ENCODE measurements around the gene SLC9A4. TPM values are rescaled to one million over a fixed set of nuclear protein-coding genes. Genes with fewer than 3 reads are reported as not detected.
A peak's percentile ranks its signal among the peaks of the same experiment; 100 is the strongest.

Gene SLC9A4
- polyA plus RNA-seq, 4 donors: 0.07 TPM; not detected in 3

- DNase-seq (no peak), FAIRE-seq (no peak)
- Histone ChIP-seq H3K9me3 (ENCODE audit: control insufficient read depth in 2 of 2, insufficient read depth in 1 of 2, low read depth in 1 of 2, low read length in 1 of 2) (no peaks in the 10 kb centered on the region), H3K4me3 (ENCODE audit: low read depth in 1 of 3, low read length in 3 of 3) (no peak overlapping the region), H3K4me1 (ENCODE audit: control insufficient read depth in 3 of 3, insufficient read depth in 2 of 3, low read depth in 1 of 3, low read length in 2 of 3) (peaks cover 0 to 11% (median 0%) of the 10 kb centered on the region in 3 donors), H3K27me3 (ENCODE audit: control insufficient read depth in 3 of 3, insufficient read depth in 3 of 3, low read length in 3 of 3) (no peaks in the 10 kb centered on the region), H3K27ac (ENCODE audit: low read depth in 1 of 3, low read length in 2 of 3) (no peak overlapping the region), H3K36me3 (ENCODE audit: control insufficient read depth in 3 of 3, insufficient read depth in 2 of 3, low read depth in 1 of 3, low read length in 3 of 3) (no peaks in the 10 kb centered on the region)
- WGBS, 3 donors: 88 to 93% (median 88%) methylated on average over 6 of the region's 6 CpGs
Measured at GRCh38 chr2:102483086-102483485, 10.1 kb downstream of the SLC9A4 start.

GRCh38 chr2:102484310-102485061 lies 11.5 kb downstream of the SLC9A4 start:
- FAIRE-seq (no peak), DNase-seq (no peak)
- Histone ChIP-seq H3K27me3 (ENCODE audit: control insufficient read depth in 3 of 3, insufficient read depth in 3 of 3, low read length in 3 of 3) (no peaks in the 10 kb centered on the region), H3K36me3 (ENCODE audit: control insufficient read depth in 3 of 3, insufficient read depth in 2 of 3, low read depth in 1 of 3, low read length in 3 of 3) (no peaks in the 10 kb centered on the region), H3K4me3 (ENCODE audit: low read depth in 1 of 3, low read length in 3 of 3) (no peak overlapping the region), H3K4me1 (ENCODE audit: control insufficient read depth in 3 of 3, insufficient read depth in 2 of 3, low read depth in 1 of 3, low read length in 2 of 3) (peaks cover 0 to 11% (median 0%) of the 10 kb centered on the region in 3 donors), H3K27ac (ENCODE audit: low read depth in 1 of 3, low read length in 2 of 3) (no peak overlapping the region), H3K9me3 (ENCODE audit: control insufficient read depth in 2 of 2, insufficient read depth in 1 of 2, low read depth in 1 of 2, low read length in 1 of 2) (no peaks in the 10 kb centered on the region)
- 85 to 89% (median 87%) methylated on average over 6 of the region's 6 CpGs for WGBS, 3 donors

- Histone ChIP-seq H3K36me3 (ENCODE audit: control insufficient read depth in 3 of 3, insufficient read depth in 2 of 3, low read depth in 1 of 3, low read length in 3 of 3) (no peaks in the 10 kb centered on the region), H3K27me3 (ENCODE audit: control insufficient read depth in 3 of 3, insufficient read depth in 3 of 3, low read length in 3 of 3) (no peaks in the 10 kb centered on the region), H3K27ac (ENCODE audit: low read depth in 1 of 3, low read length in 2 of 3) (no peak overlapping the region), H3K4me1 (ENCODE audit: control insufficient read depth in 3 of 3, insufficient read depth in 2 of 3, low read depth in 1 of 3, low read length in 2 of 3) (peaks cover 0 to 11% (median 0%) of the 10 kb centered on the region in 3 donors), H3K9me3 (ENCODE audit: control insufficient read depth in 2 of 2, insufficient read depth in 1 of 2, low read depth in 1 of 2, low read length in 1 of 2) (no peaks in the 10 kb centered on the region), H3K4me3 (ENCODE audit: low read depth in 1 of 3, low read length in 3 of 3) (no peak overlapping the region)
- FAIRE-seq (no peak), DNase-seq (peak; percentile 35 to 39)
- 79 to 89% (median 79%) methylated on average over 5 of the region's 5 CpGs for WGBS, 3 donors
Measured at GRCh38 chr2:102485147-102485785, 12.2 kb downstream of the SLC9A4 start.

GRCh38 chr2:102486941-102487702 lies 14.1 kb downstream of the SLC9A4 start:
- Histone ChIP-seq H3K36me3 (ENCODE audit: control insufficient read depth in 3 of 3, insufficient read depth in 2 of 3, low read depth in 1 of 3, low read length in 3 of 3) (no peaks in the 10 kb centered on the region), H3K9me3 (ENCODE audit: control insufficient read depth in 2 of 2, insufficient read depth in 1 of 2, low read depth in 1 of 2, low read length in 1 of 2) (peaks cover 0 to 8% of the 10 kb centered on the region in 2 donors), H3K4me3 (ENCODE audit: low read depth in 1 of 3, low read length in 3 of 3) (no peak overlapping the region), H3K27ac (ENCODE audit: low read depth in 1 of 3, low read length in 2 of 3) (no peak overlapping the region), H3K27me3 (ENCODE audit: control insufficient read depth in 3 of 3, insufficient read depth in 3 of 3, low read length in 3 of 3) (no peaks in the 10 kb centered on the region), H3K4me1 (ENCODE audit: control insufficient read depth in 3 of 3, insufficient read depth in 2 of 3, low read depth in 1 of 3, low read length in 2 of 3) (peaks cover 0 to 11% (median 0%) of the 10 kb centered on the region in 3 donors)
- no peak for DNase-seq
- no peak for FAIRE-seq
- 66 to 91% (median 74%) methylated on average over 1 of the region's 1 CpG for WGBS, 3 donors

GRCh38 chr2:102487761-102488462 lies 14.9 kb downstream of the SLC9A4 start:
- DNase-seq (peak; percentile 8 to 15), FAIRE-seq (no peak)
- H3K36me3 ChIP-seq (ENCODE audit: control insufficient read depth in 3 of 3, insufficient read depth in 2 of 3, low read depth in 1 of 3, low read length in 3 of 3): no peaks in the 10 kb centered on the region
- H3K4me1 ChIP-seq (ENCODE audit: control insufficient read depth in 3 of 3, insufficient read depth in 2 of 3, low read depth in 1 of 3, low read length in 2 of 3): peaks cover 0 to 11% (median 0%) of the 10 kb centered on the region in 3 donors
- H3K27me3 ChIP-seq (ENCODE audit: control insufficient read depth in 3 of 3, insufficient read depth in 3 of 3, low read length in 3 of 3): no peaks in the 10 kb centered on the region
- H3K4me3 ChIP-seq (ENCODE audit: low read depth in 1 of 3, low read length in 3 of 3): no peak overlapping the region
- H3K27ac ChIP-seq (ENCODE audit: low read depth in 1 of 3, low read length in 2 of 3): no peak overlapping the region
- WGBS, 3 donors: 56 to 67% (median 56%) methylated on average over 8 of the region's 8 CpGs
- peaks cover 0 to 8% of the 10 kb centered on the region in 2 donors for H3K9me3 ChIP-seq (ENCODE audit: control insufficient read depth in 2 of 2, insufficient read depth in 1 of 2, low read depth in 1 of 2, low read length in 1 of 2)

GRCh38 chr2:102489646-102490045 lies 16.6 kb downstream of the SLC9A4 start:
- WGBS, 3 donors: 81 to 94% (median 82%) methylated on average over 1 of the region's 1 CpG
- Histone ChIP-seq H3K27me3 (ENCODE audit: control insufficient read depth in 3 of 3, insufficient read depth in 3 of 3, low read length in 3 of 3) (no peaks in the 10 kb centered on the region), H3K4me3 (ENCODE audit: low read depth in 1 of 3, low read length in 3 of 3) (no peak overlapping the region), H3K27ac (ENCODE audit: low read depth in 1 of 3, low read length in 2 of 3) (no peak overlapping the region), H3K9me3 (ENCODE audit: control insufficient read depth in 2 of 2, insufficient read depth in 1 of 2, low read depth in 1 of 2, low read length in 1 of 2) (peaks cover 0 to 8% of the 10 kb centered on the region in 2 donors), H3K36me3 (ENCODE audit: control insufficient read depth in 3 of 3, insufficient read depth in 2 of 3, low read depth in 1 of 3, low read length in 3 of 3) (no peaks in the 10 kb centered on the region), H3K4me1 (ENCODE audit: control insufficient read depth in 3 of 3, insufficient read depth in 2 of 3, low read depth in 1 of 3, low read length in 2 of 3) (peaks cover 0 to 9% (median 0%) of the 10 kb centered on the region in 3 donors)
- DNase-seq (no peak), FAIRE-seq (no peak)

GRCh38 chr2:102492006-102492405 lies 19.0 kb downstream of the SLC9A4 start:
- no peak overlapping the region for H3K27ac ChIP-seq (ENCODE audit: low read depth in 1 of 3, low read length in 2 of 3)

GRCh38 chr2:102494570-102494969 lies 21.5 kb downstream of the SLC9A4 start:
- peaks cover 0 to 8% of the 10 kb centered on the region in 2 donors for H3K9me3 ChIP-seq (ENCODE audit: control insufficient read depth in 2 of 2, insufficient read depth in 1 of 2, low read depth in 1 of 2, low read length in 1 of 2)
- no peak overlapping the region for H3K27ac ChIP-seq (ENCODE audit: low read depth in 1 of 3, low read length in 2 of 3)
- H3K4me3 ChIP-seq (ENCODE audit: low read depth in 1 of 3, low read length in 3 of 3): no peak overlapping the region
- H3K4me1 ChIP-seq (ENCODE audit: control insufficient read depth in 3 of 3, insufficient read depth in 2 of 3, low read depth in 1 of 3, low read length in 2 of 3): no peaks in the 10 kb centered on the region
- WGBS, 3 donors: 78 to 88% (median 83%) methylated on average over 1 of the region's 1 CpG
- DNase-seq (no peak), FAIRE-seq (no peak)
- no peaks in the 10 kb centered on the region for H3K36me3 ChIP-seq (ENCODE audit: control insufficient read depth in 3 of 3, insufficient read depth in 2 of 3, low read depth in 1 of 3, low read length in 3 of 3)
- peaks cover 0 to 2% (median 0%) of the 10 kb centered on the region in 3 donors for H3K27me3 ChIP-seq (ENCODE audit: control insufficient read depth in 3 of 3, insufficient read depth in 3 of 3, low read length in 3 of 3)

More at GRCh38 chr2:102492006-102492405, 19.0 kb downstream of the SLC9A4 start:
- Histone ChIP-seq H3K36me3 (ENCODE audit: control insufficient read depth in 3 of 3, insufficient read depth in 2 of 3, low read depth in 1 of 3, low read length in 3 of 3) (no peaks in the 10 kb centered on the region), H3K4me1 (ENCODE audit: control insufficient read depth in 3 of 3, insufficient read depth in 2 of 3, low read depth in 1 of 3, low read length in 2 of 3) (no peaks in the 10 kb centered on the region), H3K4me3 (ENCODE audit: low read depth in 1 of 3, low read length in 3 of 3) (no peak overlapping the region), H3K27me3 (ENCODE audit: control insufficient read depth in 3 of 3, insufficient read depth in 3 of 3, low read length in 3 of 3) (peaks cover 0 to 2% (median 0%) of the 10 kb centered on the region in 3 donors), H3K9me3 (ENCODE audit: control insufficient read depth in 2 of 2, insufficient read depth in 1 of 2, low read depth in 1 of 2, low read length in 1 of 2) (peaks cover 0 to 8% of the 10 kb centered on the region in 2 donors)
- DNase-seq: no peak
- FAIRE-seq: no peak
